Stimulated activated memory B cell treated with anti-CD40 and anti-IgM and Interleukin-4, amounts not matched to agents 10 μg/mL and 1 μg/mL and 100 μg/mL, for 72 hours (primary cell): ENCODE results near the gene PDE4D.

ENCODE experiments used
- ATAC-seq: fragments of 150-1000 bp; cut with Tn5 transposase; 2 replicates; pipeline ENCODE4 v1.10.0; 2021
- H3K27ac Mint-ChIP-seq: one replicate; pipeline ENCODE4 v1.8.0; 2022; ENCODE audit warnings: mild to moderate bottlenecking, mixed read lengths
- H3K27me3 Mint-ChIP-seq: one replicate; pipeline ENCODE4 v1.8.0; 2022; ENCODE audit warnings: mixed read lengths
- H3K36me3 Mint-ChIP-seq: one replicate; pipeline ENCODE4 v1.8.0; 2022; ENCODE audit warnings: mixed read lengths
- H3K4me1 Mint-ChIP-seq: one replicate; pipeline ENCODE4 v1.8.0; 2022; ENCODE audit warnings: mixed read lengths
- H3K4me3 Mint-ChIP-seq: one replicate; pipeline ENCODE4 v1.8.0; 2022; ENCODE audit warnings: mild to moderate bottlenecking, moderate library complexity, mixed read lengths
- H3K9me3 Mint-ChIP-seq: one replicate; pipeline ENCODE4 v1.8.0; 2022; ENCODE audit warnings: mixed read lengths

PDE4D gene

GRCh38 chr5:59182760-59183159 lies 710.8 kb downstream of the PDE4D start:
- Mint-ChIP-seq H3K27ac (no peak overlapping the region), H3K27me3 (no peaks in the 10 kb centered on the region), H3K4me1 (peaks cover 21% of the 10 kb centered on the region), H3K4me3 (no peak overlapping the region), H3K36me3 (no peaks in the 10 kb centered on the region), H3K9me3 (no peaks in the 10 kb centered on the region)
- no peak for ATAC-seq

DNA sequence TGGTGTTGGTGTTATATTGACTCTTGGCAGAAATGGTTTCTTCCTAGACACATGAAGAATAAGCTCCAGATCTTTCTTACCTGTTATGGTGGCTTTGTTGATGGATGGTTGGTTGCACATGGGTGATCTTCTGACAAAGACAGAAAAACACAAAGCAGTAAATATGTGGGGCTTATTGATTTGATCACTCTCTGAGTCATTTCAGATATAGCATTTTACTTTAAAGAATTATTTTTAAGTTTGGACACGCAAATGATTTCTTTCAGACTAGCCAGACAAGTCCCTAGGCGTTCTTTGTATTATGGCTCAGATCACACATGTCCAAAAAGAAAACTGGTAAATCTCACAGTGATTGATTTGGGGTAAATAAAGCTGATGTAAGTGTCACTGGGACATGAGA lies 713.0 kb downstream of the PDE4D start:
- Mint-ChIP-seq H3K27me3 (no peaks in the 10 kb centered on the region), H3K9me3 (no peaks in the 10 kb centered on the region), H3K4me1 (peaks cover 21% of the 10 kb centered on the region), H3K36me3 (no peaks in the 10 kb centered on the region), H3K27ac (peak overlapping the region; percentile 0), H3K4me3 (no peak overlapping the region)
- peak; percentile 54 for ATAC-seq

GRCh38 chr5:59179704-59180103 lies 713.8 kb downstream of the PDE4D start:
- no peaks in the 10 kb centered on the region for H3K36me3 Mint-ChIP-seq
- no peaks in the 10 kb centered on the region for H3K27me3 Mint-ChIP-seq
- H3K9me3 Mint-ChIP-seq: no peaks in the 10 kb centered on the region
- H3K27ac Mint-ChIP-seq: peak overlapping the region; percentile 0
- no peak overlapping the region for H3K4me3 Mint-ChIP-seq
- ATAC-seq: no peak
- H3K4me1 Mint-ChIP-seq: peaks cover 21% of the 10 kb centered on the region

DNA sequence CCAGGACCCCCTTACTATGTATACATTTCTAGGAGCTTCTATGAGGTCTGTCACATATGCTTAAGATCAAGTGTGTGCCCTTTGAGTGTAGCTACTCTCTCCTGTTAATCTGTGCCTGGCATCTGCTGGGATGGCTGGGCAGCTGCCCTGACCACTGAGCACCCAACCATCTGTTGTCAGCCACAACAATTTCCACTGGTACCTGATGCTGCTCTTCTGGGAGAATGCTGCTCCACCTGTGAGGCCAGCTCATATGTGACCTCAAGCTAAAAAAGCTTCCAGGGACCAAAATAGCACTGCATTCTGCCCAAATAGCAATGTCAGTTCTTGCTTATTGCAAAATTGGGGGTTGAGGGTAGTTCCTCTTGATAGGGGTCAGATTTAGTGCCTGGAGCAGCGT lies 715.0 kb downstream of the PDE4D start:
- no peaks in the 10 kb centered on the region for H3K27me3 Mint-ChIP-seq
- no peaks in the 10 kb centered on the region for H3K36me3 Mint-ChIP-seq
- H3K4me3 Mint-ChIP-seq: no peak overlapping the region
- no peak for ATAC-seq
- H3K27ac Mint-ChIP-seq: no peak overlapping the region
- no peaks in the 10 kb centered on the region for H3K9me3 Mint-ChIP-seq
- H3K4me1 Mint-ChIP-seq: peaks cover 21% of the 10 kb centered on the region

- Mint-ChIP-seq H3K27me3 (no peaks in the 10 kb centered on the region), H3K4me3 (no peak overlapping the region), H3K9me3 (no peaks in the 10 kb centered on the region), H3K36me3 (no peaks in the 10 kb centered on the region), H3K27ac (no peak overlapping the region), H3K4me1 (peaks cover 21% of the 10 kb centered on the region)
- ATAC-seq: no peak
These were observed 715.5 kb downstream of the PDE4D start for GRCh38 chr5:59178071-59178470.

DNA sequence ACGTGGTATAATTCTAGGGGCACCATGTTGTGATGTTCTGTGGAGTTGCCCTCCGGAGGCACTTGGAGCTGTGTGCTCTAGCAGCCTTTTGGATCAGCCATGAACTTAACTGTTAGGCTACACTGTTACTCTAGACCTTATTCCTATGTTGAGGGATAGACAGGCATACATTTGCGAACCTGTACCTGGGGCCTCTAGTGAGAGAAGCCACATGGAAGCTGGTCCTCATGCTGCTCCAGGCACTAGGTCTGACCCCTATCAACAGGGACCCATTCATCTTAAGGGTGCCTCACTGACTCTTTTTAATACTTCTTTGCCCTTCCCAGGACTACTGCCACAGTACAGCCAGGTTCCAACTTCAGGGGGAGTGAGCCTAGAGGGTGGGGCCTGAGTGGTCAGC lies 715.9 kb downstream of the PDE4D start:
- H3K4me1 Mint-ChIP-seq: peaks cover 21% of the 10 kb centered on the region
- no peaks in the 10 kb centered on the region for H3K36me3 Mint-ChIP-seq
- ATAC-seq: no peak
- H3K4me3 Mint-ChIP-seq: no peak overlapping the region
- H3K27me3 Mint-ChIP-seq: no peaks in the 10 kb centered on the region
- H3K9me3 Mint-ChIP-seq: no peaks in the 10 kb centered on the region
- H3K27ac Mint-ChIP-seq: no peak overlapping the region

GRCh38 chr5:59174248-59174844 lies 719.2 kb downstream of the PDE4D start:
- H3K9me3 Mint-ChIP-seq: no peaks in the 10 kb centered on the region
- peaks cover 15% of the 10 kb centered on the region for H3K4me1 Mint-ChIP-seq
- ATAC-seq: peak; percentile 63
- no peak overlapping the region for H3K27ac Mint-ChIP-seq
- no peaks in the 10 kb centered on the region for H3K36me3 Mint-ChIP-seq
- no peak overlapping the region for H3K4me3 Mint-ChIP-seq
- no peaks in the 10 kb centered on the region for H3K27me3 Mint-ChIP-seq

GRCh38 chr5:59173578-59173977 lies 719.9 kb downstream of the PDE4D start:
- no peak for ATAC-seq
- Mint-ChIP-seq H3K4me3 (no peak overlapping the region), H3K27me3 (no peaks in the 10 kb centered on the region), H3K27ac (no peak overlapping the region), H3K4me1 (peaks cover 13% of the 10 kb centered on the region), H3K9me3 (no peaks in the 10 kb centered on the region), H3K36me3 (no peaks in the 10 kb centered on the region)

DNA sequence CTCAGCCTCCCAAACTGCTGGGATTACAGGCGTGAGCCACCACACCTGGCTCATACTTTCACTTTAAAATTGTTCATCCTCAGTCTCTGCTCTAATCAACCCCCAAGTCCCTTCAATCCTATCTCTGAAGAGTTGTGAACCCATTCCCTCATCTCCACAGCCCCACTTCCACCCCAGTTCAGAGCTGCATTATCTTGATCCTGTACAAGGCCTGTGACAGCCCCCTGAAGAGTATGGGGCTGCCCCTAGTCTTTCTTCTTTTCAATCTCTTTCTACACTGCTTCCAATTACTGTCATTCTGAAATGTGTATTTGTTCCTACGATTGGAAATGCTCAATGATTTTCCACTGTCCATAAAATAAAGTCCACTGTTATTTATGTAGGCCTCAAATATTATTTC lies 722.4 kb downstream of the PDE4D start:
- Mint-ChIP-seq H3K27me3 (no peaks in the 10 kb centered on the region), H3K4me3 (no peak overlapping the region), H3K27ac (no peak overlapping the region), H3K36me3 (no peaks in the 10 kb centered on the region), H3K9me3 (no peaks in the 10 kb centered on the region), H3K4me1 (peaks cover 5% of the 10 kb centered on the region)
- no peak for ATAC-seq

- Mint-ChIP-seq H3K27ac (no peak overlapping the region), H3K36me3 (no peaks in the 10 kb centered on the region), H3K27me3 (no peaks in the 10 kb centered on the region), H3K9me3 (no peaks in the 10 kb centered on the region), H3K4me1 (peaks cover 5% of the 10 kb centered on the region), H3K4me3 (no peak overlapping the region)
- ATAC-seq: no peak
These were observed 723.8 kb downstream of the PDE4D start for GRCh38 chr5:59169768-59170150.

GRCh38 chr5:59169081-59169767 lies 724.3 kb downstream of the PDE4D start:
- H3K27ac Mint-ChIP-seq: no peak overlapping the region
- no peak overlapping the region for H3K4me3 Mint-ChIP-seq
- H3K27me3 Mint-ChIP-seq: no peaks in the 10 kb centered on the region
- H3K4me1 Mint-ChIP-seq: peaks cover 5% of the 10 kb centered on the region
- H3K36me3 Mint-ChIP-seq: no peaks in the 10 kb centered on the region
- no peak for ATAC-seq
- no peaks in the 10 kb centered on the region for H3K9me3 Mint-ChIP-seq

DNA sequence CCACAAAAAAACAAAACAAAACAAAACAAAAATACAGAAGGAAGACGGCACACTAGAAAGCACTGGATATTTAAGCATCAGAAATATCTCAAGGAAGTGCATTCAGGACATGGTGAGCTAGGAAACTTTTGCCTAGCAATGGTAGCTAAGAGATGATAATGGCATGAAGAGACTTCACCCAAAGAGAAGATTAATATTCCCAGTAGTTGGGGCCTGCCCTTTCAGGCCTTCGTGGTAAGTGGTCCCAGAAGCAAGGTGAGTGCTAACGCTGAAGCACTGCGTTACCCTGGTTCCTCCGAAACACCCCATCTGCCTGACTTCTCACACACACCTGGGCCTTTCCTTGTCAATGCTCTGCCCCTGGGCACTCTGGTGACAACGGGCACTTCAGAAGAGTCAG lies 725.5 kb downstream of the PDE4D start:
- Mint-ChIP-seq H3K27ac (no peak overlapping the region), H3K36me3 (no peaks in the 10 kb centered on the region)

GRCh38 chr5:59164041-59164830 lies 729.3 kb downstream of the PDE4D start:
- no peaks in the 10 kb centered on the region for H3K4me1 Mint-ChIP-seq
- ATAC-seq: no peak

More for the DNA sequence above, 725.5 kb downstream of the PDE4D start:
- ATAC-seq: no peak
- Mint-ChIP-seq H3K27me3 (no peaks in the 10 kb centered on the region), H3K9me3 (no peaks in the 10 kb centered on the region), H3K4me3 (no peak overlapping the region), H3K4me1 (peaks cover 5% of the 10 kb centered on the region)

GRCh38 chr5:59161221-59162105 lies 732.1 kb downstream of the PDE4D start:
- no peak overlapping the region for H3K4me3 Mint-ChIP-seq

More at GRCh38 chr5:59164041-59164830, 729.3 kb downstream of the PDE4D start:
- Mint-ChIP-seq H3K4me3 (no peak overlapping the region), H3K36me3 (no peaks in the 10 kb centered on the region), H3K9me3 (no peaks in the 10 kb centered on the region), H3K27ac (no peak overlapping the region), H3K27me3 (no peaks in the 10 kb centered on the region)

More at GRCh38 chr5:59161221-59162105, 732.1 kb downstream of the PDE4D start:
- Mint-ChIP-seq H3K4me1 (no peaks in the 10 kb centered on the region), H3K27ac (no peak overlapping the region), H3K27me3 (no peaks in the 10 kb centered on the region), H3K36me3 (no peaks in the 10 kb centered on the region), H3K9me3 (no peaks in the 10 kb centered on the region)
- no peak for ATAC-seq
